ENCODE results near the gene KCNJ18.
"Not testable (repeated sequence)": the region's sequence is repeated elsewhere in the genome, so short reads cannot be mapped to it uniquely, and the experiment has no call there.

GRCh38 chr17:21696227-21696626 is 3.9 kb downstream of the KCNJ18 start:
- not testable (repeated sequence) for TF ChIP-seq MAFK (IDR thresholded peaks at IDR 0.05; ENCODE audit: partially characterized antibody); REST (IDR thresholded peaks at IDR 0.05); CTCF (IDR thresholded peaks at IDR 0.05)
